Hindlimb muscle (tissue), 1 donor: ENCODE measurements around the gene VAT1. TPM values are rescaled to one million over a fixed set of nuclear protein-coding genes. Genes with fewer than 3 reads are reported as not detected.
A peak's percentile ranks its signal among the peaks of the same experiment; 100 is the strongest.
"Not testable (repeated sequence)": the region's sequence is repeated elsewhere in the genome, so short reads cannot be mapped to it uniquely, and the experiment has no call there.

ENCODE experiments used
- DNase-seq: peaks from one replicate; pipeline ENCODE4 v3.0.0-alpha.2; 2013
- polyA plus RNA-seq: library from polyadenylated mRNA; unstranded; fragments of 120-200 nt; gene quantifications from one replicate; pipeline ENCODE4 v1.2.1, GENCODE V29; 2013; ENCODE audit not compliant: insufficient read length

VAT1 gene
- 68.5 TPM for polyA plus RNA-seq

DNA sequence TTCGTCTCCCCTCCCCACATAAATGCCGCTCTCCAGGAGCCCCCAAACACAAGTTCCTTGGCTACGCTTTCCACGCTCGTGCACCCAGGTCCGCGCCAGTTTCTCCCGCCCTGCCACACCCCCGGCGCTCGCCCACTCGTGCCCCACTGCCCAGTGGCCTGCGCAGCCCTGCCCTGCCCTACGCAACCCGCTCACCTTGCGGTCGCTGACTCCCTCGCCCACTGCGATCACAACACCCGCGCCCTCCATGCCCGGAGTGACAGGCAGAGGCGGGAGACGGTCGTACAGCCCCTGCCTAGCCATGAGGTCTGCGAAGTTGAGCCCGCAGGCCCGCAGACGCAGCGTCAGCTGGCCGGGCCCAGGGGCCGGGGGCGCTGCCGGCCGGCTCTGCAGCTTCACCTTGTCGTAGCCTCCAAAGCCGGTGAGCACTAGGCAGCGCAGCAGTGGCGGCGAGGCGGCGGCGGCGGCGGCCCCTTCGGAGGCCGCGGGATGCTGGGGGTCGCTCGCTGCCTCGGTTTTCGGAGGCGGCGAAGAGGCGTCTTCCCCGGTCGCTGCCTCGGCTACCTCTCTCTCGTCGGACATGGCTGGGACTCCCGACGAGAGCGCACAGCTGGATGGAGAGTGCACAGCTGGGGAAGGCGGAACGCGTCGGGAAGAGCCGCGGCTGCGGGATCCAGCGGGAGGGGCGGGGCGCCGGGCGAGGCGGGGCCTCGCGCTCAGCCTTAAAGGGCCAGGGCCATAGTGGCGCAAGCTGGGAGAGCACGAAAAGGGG, at the start of gene VAT1:
Gene VAT1, minus strand, starts transcription at position 645 of the 772 bp plus-strand sequence. Its CDS starts 63 bp downstream, at position 582.
- peak; percentile 91 for DNase-seq

DNA sequence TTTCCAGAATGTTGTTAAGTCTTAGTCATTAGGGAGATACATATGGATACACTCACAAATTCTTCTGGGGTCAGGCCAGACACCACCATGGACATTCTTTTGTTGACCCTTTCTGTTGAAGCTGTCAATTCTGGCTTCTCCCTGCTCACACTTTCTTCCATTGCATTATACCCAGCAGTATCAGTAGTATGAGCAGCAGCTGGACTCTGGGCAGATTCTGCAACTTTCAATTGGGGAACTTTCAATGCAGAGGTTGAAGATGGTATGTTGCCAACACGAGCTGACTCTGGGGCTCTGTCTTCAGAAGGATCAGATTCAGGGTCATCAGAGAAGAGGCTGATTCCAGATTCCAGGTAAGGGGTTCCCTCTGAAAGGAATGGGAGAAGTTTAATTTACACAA, 48.7 kb upstream of the VAT1 start:
- no peak for DNase-seq

DNA sequence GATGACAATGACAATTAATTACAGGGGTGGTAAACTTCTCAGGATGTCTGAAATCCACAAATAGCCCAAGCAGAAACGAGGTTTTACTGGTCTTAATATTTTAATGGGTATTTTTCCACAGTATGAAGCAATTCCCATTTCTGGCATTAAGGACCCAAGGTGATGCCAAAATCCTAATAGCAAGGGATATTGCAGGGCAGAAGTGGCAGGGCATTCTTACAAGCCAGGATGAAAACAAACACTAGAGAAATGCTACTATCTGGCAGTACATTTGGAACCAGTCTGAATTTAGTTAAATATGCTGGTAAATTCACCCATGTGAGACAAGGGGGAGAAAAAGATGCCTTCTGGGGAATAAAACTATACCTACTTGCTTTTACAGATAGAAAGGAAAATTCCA, 48.1 kb upstream of the VAT1 start:
- DNase-seq, result no peak

DNA sequence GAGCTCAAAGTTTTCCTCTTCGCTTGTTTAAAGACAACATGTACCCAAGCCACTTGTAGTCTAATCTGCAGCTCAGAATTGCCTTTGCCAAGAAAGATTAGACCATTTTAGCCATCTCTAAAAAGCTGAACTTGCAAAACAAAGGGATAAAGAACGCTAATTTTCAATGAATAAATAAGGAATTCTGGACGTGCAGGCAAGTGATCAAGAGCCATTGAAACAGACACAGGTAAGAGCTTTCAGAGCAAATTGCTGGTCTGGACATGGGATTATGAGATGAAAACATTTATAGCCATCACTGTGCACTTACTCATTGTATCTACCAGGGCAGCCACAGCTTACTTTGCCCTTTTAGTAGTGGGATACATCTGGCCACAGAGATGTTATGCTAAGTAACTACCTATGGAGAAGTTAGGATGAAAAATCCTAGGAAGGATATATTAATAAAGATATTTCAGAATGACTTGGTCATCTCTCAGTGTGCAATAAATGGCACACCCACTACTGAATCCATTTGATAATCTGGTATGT, 47.2 kb upstream of the VAT1 start:
- DNase-seq, result no peak

DNA sequence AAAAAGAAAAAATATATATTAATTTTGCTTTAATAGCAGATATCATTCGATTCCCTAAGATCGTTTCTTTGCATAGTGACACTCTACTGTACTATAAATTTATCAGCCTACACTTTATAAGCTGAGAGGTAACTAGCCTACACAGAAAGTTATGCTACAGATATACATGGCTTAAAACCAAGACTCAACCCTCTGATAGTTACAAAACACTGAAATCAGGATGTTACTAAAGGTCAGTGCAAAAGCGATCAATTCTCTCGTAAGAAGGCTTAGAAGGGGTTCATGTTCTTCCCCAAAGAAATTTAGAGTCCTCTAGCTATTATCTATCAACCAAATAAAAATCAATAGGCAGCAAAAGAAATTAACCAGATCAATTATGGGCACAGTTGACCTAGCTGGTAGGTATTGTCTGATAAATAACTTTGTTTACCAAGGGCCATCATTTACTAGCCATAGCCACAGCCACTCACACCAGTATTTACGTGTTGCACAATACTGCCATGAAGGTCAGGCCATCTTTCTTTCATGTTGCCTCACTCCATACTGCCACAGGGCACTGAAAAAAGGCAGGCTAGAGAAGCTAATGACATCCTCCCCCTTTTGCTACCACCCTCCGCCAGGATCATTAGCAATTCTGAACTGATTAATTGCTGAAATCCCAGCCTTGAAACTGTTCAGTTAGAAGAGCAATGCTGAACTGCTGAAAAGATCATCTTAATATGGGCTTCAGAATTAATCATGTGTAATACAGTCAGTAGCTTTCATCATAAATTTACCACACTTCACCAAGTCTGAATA, 46.6 kb upstream of the VAT1 start:
- no peak for DNase-seq

DNA sequence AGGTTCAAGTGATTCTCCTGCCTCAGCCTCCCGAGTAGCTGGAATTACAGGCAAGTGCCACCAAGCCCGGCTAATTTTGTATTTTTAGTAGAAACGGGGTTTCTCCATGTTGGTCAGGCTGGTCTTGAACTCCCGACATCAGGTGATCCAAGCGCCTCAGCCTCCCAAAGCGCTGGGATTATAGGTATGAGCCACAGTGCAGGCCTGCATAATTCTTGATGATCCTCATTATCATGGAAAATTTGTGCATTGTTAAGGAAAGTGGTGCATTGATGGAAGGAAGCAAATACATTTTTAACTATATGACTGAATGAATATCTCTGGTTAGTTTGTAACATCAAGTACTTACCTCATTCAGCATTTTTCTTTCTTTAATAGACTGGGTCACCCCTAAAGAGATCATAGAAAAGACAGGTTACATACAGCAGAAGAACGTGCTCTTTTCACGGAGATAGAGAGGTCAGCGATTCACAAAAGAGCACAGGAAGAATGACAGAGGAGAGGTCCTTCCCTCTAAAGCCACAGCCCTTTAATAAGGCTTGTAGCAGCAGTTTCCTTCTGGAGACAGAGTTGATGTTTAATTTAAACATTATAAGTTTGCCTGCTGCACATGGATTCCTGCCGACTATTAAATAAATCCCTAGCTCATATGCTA, 40.9 kb upstream of the VAT1 start:
- DNase-seq, result no peak

DNA sequence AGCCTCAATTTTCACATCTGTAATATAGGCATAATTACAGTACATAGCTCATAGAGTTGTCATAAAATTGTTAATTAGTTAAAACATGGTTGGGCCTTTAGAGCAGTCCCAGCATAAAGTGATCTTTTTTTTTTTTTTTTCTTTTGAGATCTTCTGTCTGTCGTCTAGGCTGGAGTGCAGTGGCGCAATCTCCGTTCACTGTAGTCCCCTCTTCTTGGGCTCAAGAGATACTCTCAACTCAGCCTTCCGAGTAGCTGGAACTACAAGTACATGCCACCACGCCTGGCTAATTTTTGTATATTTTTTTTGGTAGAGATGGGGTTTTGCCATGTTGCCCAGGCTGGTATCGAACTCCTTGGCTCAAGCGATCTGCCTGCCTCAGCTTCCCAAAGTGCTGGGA, 33.9 kb upstream of the VAT1 start:
- DNase-seq, result no peak

DNA sequence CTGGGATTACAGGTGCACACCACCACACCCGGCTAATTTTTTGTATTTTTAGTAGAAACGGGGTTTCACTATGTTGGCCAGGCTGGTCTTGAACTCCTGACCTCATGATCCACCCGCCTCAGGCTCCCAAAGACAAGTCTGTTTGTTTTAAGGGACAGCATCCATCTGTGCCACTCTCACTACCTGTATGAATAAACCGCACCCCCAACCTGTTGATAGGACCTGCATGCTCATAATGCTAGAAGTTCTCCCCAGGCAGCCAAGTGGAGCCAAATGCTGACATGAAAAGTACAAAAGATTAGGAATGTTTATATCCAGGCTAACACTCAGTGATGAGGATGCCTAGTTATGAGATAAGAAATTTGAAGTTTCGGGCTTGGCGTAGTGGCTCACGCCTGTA, 30.8 kb upstream of the VAT1 start:
- DNase-seq, result not testable (repeated sequence)

DNA sequence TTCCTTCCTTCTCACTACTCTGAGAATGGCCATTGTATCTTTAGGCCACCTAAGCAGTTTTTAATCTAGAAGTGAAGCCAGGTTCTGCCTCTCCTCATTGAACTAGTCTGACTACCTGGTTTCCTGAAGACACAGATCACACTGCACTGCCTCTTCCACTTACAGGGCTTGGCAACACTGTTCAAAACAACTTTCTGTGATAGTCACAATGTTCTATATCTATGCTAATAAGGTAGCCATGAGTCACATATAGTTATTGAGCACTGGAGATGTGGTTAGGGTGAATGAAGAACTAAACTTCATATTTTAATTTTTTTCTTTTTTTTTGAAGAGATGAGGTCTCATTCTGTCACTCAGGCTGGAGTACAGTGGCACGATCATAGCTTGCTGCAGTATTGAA, 29.8 kb upstream of the VAT1 start:
- DNase-seq, result no peak

DNA sequence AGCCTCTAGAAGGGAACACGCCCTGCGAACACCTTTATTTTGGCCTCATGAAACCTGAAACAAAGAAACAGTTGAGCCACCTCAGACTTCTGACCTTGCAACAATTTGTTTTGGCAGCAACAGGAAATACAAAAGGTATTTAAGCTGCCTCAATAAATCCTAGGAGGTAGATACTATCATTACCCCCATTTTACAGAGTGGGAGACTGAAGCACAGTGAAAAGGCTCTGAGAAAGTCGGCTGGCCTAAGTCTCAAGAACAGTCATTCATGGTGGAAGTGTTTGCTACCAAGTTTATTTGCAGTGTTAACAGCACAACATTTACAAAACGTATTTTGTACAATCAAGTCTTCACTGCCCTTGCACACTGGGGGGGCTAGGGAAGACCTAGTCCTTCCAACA, 21.8 kb upstream of the VAT1 start:
- DNase-seq, result no peak

DNA sequence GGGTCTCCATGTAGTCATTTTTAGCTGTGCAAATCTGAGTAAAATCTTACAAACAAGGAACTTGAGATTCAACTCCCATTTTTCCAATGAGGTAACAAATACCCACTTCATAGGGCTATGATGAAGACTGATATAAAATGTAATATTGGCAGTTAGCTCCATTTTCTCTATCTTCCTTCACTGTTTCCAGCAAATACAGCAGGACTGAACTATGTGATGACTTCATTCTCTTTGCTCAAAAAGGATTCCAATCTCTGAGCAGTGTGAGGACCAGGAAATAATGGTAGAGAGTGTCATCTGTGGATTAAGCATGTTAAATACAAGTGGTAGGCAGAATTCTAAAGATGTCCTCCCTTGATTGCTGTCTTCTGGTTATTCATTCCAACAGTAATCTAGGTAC, 21.1 kb upstream of the VAT1 start:
- no peak for DNase-seq

DNA sequence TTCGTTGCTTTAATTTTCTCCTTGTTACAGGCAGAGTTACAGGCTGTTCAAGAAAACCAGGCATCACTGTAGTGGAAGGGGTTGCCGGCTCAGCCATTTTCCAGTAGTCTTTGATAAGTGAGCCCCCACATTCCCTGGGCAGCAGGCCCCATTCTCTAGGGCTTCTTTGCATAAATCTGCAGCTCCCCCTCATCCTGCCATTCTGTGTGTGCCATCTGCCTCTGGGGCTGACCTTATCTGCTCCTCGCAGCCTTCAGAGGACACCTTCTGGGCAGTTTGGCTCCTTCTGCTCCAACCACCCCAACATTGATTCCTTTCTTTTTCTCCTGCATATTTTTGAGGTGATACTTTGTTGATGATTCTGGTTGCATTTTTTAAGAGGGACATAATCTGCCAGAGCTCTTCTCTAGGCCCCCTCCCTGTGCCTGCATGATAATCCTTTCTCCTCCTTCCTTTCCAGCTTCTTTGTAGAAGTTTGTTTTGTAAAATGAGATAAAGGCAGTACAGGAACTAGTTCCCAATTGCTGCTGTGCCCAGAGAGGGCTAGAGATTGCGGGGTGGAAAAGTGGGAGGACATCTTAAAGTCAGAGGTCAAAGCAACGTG, 19.9 kb upstream of the VAT1 start:
- no peak for DNase-seq

DNA sequence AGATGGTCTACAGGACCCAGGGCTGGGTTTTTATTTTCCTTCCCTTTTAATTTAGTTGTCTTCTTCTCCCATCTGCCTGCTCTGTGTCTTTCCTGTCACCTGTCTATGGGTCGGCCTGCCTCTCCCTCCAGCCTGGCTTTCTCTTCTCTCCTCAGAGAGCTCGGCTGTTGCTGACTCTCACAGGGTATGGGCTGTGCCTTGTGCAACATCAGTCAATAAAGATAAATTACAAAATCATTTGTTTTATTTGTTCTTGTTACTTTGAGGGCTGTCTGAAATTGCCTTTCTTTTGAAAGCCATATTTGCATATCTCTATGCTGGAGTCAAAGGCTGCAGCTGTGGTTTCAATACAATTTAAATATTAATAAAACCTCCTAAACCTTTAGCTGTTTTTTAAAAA, 18.5 kb upstream of the VAT1 start:
- DNase-seq, result no peak

DNA sequence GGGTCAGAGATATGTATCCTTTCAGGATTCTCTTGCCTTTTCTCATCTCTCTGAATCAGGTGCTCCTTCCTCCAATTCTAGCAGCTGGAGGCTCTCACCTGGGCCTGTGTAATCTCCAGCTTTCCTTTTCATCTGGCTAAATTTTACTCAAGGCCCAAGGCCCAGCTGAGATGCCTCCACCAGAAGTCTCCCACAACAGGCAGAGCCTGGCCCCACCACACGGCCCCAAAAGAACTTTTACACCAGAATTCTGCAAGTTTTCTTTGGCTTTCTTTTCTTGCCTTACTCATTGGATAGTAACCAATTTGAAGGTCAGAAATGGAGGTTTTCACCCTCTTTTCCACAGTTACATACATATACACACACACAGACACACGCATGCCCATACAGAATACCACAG, 17.5 kb upstream of the VAT1 start:
- no peak for DNase-seq

DNA sequence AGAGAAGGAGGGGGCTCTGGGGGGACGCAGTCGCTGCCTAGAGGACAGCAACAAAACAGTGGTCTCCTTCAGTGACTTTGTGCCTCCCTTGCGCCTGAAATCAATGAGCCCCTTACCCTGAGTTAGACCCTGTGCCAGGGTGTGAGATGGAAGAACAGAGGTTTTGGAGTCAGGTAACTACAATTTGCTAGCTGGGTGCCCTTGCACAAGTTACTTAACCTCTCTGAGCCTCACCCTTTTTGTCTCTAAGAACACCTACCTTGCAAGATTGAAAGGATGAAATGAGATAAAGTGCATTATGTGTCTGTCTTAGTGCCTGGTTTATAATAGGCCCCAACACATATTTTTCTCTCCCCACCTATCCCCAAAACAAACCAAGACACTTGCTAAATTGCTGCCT, 12.7 kb upstream of the VAT1 start:
- DNase-seq, result no peak

DNA sequence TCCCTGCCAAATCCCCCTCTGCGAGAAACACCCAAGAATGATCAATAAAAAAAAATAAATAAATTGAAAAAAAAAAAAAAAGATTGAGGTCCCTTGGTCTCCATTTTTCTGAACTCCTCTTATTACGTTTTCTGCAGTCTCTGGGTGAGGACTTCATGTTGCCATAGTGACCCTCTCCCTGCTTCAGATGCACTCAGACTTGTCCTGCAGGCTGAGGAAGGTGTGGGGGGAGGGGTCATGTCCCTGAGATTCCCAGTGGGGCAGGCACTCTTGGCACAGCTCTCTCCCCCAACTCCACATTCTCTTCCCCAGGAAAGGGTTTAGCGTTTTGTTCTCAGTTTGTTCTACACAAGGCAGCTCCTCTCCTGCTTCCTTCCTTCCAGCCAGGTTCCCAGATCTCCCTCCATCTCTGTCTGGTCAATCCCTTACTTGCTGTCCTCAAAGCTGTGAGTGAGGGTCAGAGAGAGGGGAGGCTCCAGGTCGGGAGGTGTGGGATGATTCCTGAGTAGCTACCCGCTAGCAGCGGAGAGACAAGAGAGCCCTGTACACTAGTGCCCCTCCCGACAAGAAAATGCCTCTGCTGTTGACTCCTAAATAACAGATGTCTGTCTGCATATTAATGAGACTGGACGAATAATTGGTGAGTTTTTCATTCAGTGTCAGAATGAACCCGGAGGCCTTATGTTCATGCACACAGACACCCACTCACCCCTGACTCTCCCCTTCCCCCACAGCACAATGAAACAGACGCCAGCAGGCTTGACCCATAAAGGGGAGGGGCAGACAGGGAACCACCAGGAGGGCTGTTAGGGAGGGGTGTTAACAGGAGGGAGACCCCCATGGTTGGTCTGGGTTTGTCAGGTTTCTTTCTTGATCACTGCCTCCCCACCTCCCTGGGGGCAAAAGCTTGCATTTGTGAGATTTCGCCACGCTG, 12.0 kb upstream of the VAT1 start:
- no peak for DNase-seq

DNA sequence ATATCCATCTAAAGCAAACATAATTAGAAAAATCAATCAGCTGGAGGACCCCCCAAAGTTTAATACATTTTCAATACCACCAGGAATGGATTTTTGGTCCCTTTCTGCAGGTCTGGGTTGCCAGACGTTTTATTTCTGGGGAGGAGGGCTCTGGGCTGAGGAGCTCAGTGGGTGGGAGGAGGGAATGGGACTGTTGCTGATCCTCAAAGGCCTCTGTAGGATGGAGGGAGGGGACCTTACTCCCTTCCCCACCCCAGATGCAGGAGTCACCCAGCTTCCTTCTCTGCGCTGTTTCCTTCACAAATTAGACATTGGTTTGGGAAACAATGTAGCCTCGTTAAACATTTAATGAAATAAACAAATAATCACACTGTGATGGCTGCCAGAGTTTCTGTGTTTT, 9.5 kb upstream of the VAT1 start:
- no peak for DNase-seq

DNA sequence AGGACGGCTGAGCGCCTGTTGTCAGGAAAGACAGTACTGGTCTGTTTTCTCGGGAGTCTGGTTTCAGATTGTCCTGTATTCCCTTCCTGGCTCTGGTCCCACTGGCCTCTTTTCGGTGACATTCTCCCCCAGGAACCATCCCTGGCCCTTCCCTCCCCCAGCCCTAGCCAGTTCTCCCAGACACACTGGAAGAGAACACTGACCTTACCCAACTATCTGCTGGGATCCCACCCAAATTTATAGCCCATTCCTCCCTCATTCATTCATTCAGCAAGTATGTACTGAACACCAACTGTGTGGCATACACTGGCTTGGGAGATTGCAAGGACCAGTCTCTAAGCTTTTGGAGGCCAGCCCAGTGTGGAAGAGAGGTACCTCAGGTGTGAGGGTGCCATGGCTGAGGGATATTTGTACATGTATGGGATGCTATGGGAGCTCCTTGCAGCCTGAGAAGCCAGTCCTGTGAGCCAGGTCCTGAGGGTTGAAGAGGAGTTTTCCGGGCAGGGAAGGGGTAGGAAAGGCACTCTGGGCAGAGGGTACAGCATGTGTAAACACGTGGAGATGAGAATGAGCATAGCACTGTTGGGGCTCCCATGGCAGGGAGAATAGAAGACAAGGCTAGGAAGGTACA, 8.1 kb upstream of the VAT1 start:
- DNase-seq, result no peak

DNA sequence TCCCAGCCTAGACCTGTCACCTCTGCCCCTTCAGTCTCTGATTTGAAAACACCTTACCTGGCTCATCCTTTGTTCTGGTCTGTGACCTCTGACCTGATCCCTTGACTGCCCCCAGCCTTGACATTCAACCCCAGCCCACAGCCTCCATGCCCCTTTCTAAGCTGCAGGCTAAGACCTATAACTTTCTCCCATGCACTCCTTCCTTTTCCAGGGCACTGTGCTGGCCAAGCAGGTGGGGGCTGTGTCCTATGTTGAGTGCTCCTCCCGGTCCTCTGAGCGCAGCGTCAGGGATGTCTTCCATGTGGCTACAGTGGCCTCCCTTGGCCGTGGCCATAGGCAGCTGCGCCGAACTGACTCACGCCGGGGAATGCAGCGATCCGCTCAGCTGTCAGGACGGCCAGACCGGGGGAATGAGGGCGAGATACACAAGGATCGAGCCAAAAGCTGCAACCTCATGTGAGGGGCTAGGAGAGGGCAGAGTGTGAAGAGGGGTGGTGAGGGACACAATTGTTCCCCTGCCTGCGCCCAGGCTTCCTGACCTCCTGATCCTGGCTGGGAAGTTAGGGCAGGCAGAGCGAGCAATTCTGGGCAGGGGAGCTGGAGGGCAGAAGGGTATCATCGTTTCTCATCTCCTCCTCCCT, 6.2 kb upstream of the VAT1 start:
- DNase-seq, result no peak
